Esophagus squamous epithelium (tissue), 5 donors: ENCODE measurements around the gene C17orf67. TPM values are rescaled to one million over a fixed set of nuclear protein-coding genes. Genes with fewer than 3 reads are reported as not detected.

Source experiments
- DNase-seq: peaks from one replicate; lab custom pipeline; 2025; lab: John Stamatoyannopoulos, UW
- H3K27ac ChIP-seq, 4 donors: fragments of 200-600 bp; sonication (generic); one replicate each; pipeline ENCODE4 v1.5.1; 2016 to 2019; ENCODE audit warnings: mild to moderate bottlenecking in 1 of 4
- H3K27me3 ChIP-seq, 4 donors: fragments of 200-600 bp; sonication (generic); 1 replicate in 3 of 4; 2 replicates in 1 of 4; pipeline versions ENCODE4 v1.5.1 to v1.6.0; 2017 to 2021; ENCODE audit warnings: antibody characterized with exemption in 1 of 4
- H3K36me3 ChIP-seq, 3 donors: fragments of 200-600 bp; sonication (generic); one replicate each; pipeline ENCODE4 v1.5.1; 2016 to 2019
- H3K4me1 ChIP-seq, 3 donors: fragments of 200-600 bp; sonication (generic); one replicate each; pipeline ENCODE4 v1.5.1; 2017 to 2019
- H3K4me3 ChIP-seq, 4 donors: fragments of 200-600 bp; sonication (generic); 1 replicate in 3 of 4; 2 replicates in 1 of 4; pipeline ENCODE4 v1.5.1; 2016 to 2019; ENCODE audit warnings: mild to moderate bottlenecking in 2 of 4, moderate library complexity in 1 of 4
- H3K9me3 ChIP-seq, 3 donors: fragments of 200-600 bp; sonication (generic); one replicate each; pipeline ENCODE4 v1.5.1; 2016 to 2019
- POLR2A ChIP-seq, 4 donors: fragments of 450-650 bp; IDR thresholded peaks; one replicate each; pipeline ENCODE4 v1.6.1; 2017; ENCODE audit warnings: antibody characterized with exemption in 4 of 4, mild to moderate bottlenecking in 4 of 4, moderate library complexity in 3 of 4
- WGBS, 2 donors: methylation state at CpG; one replicate each; pipeline ENCODE4 v1.1.5; 2018; 5-methylcytosine and 5-hydroxymethylcytosine counted together
- intact Hi-C: fragments of 100-400 bp; cut with DNase I; formaldehyde crosslinking; loops from one replicate; pipeline ENCODE4 v1.15.0; 2022
- total RNA-seq, 4 donors: library from RNA; depleted of rRNA; stranded (reverse); fragments of >200 nt; gene quantifications; one replicate each; pipeline ENCODE4 v1.1.0, GENCODE V29; 2016
- TF ChIP-seq, protein P1 (sequence below), 6 experiments: fragments of 450-650 bp in 4 of 6; fragments of 200-600 bp in 2 of 6; sonication (generic) in 2 of 6; IDR thresholded peaks; one replicate each; pipeline ENCODE4 v1.5.1; 2016 to 2019; ENCODE audit warnings: antibody characterized with exemption in 6 of 6, mild to moderate bottlenecking in 4 of 6, moderate library complexity in 4 of 6
- donor health status: DM: yes; HTN: yes; CAD: no.

C17orf67 gene
- total RNA-seq, 4 donors from 2014 or later, result 0.27 to 1.7 (median 0.53) TPM

DNA sequence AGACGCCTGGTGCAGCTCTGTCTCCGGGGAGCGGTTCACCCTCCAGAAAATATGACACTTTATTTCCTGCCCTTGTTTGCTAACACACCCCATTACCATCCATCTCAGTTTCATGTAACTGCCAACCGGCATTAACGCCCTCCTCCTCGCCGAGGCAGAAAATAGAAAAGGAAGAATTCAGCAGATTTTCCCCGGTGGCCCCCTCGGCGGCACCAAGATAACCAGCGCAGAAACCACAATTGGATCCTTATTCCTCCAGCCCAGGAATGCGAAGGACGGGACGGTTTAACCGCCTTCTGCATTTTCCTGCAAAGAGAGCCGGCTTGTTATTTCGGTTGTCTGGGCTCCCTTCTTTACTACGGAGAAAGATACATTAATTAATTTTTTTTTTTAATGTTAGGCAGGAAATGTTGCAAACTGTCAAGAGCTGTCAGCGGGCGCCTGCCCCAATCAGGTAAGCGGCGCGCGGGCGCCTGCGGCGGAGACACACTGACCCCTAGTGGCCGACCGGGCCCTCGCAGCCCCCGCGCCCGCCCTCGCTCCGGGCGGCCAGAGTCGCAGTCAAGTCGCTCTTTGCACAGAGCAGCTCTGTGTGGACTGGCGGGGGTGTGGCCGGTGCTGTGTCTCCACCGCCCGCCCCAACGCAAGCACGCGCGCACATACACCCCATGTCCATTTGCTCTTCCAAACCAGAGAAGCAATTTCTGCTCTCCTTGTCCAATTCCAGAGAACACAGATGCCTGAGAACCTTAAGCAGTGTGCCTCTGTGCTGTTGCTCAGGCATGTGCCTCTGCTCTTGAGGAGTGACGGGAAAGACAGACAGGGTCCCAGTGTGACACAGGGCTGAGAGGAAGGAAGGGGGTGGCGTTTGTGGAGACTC, 53.6 kb downstream of the C17orf67 start:
- Histone ChIP-seq H3K4me1 (peaks cover 4 to 18% (median 8%) of the 10 kb centered on the region in 3 donors), H3K27me3 (peaks cover 0 to 44% (median 0%) of the 10 kb centered on the region in 4 donors), H3K36me3 (no peaks in the 10 kb centered on the region), H3K4me3 (peak overlapping the region in 3 of 4 donors; percentile 28 to 55 (median 38)), H3K9me3 (no peaks in the 10 kb centered on the region), H3K27ac (no peak overlapping the region)
- intact Hi-C loops, result loop anchor here (5.0 kb wide), 1 partner anchor 188 kb away; the partner anchor contains the start of gene NOG
- 1 to 2% methylated on average over 21 to 34 of the region's 48 CpGs for WGBS, 2 donors
- TF ChIP-seq, protein P1, sequence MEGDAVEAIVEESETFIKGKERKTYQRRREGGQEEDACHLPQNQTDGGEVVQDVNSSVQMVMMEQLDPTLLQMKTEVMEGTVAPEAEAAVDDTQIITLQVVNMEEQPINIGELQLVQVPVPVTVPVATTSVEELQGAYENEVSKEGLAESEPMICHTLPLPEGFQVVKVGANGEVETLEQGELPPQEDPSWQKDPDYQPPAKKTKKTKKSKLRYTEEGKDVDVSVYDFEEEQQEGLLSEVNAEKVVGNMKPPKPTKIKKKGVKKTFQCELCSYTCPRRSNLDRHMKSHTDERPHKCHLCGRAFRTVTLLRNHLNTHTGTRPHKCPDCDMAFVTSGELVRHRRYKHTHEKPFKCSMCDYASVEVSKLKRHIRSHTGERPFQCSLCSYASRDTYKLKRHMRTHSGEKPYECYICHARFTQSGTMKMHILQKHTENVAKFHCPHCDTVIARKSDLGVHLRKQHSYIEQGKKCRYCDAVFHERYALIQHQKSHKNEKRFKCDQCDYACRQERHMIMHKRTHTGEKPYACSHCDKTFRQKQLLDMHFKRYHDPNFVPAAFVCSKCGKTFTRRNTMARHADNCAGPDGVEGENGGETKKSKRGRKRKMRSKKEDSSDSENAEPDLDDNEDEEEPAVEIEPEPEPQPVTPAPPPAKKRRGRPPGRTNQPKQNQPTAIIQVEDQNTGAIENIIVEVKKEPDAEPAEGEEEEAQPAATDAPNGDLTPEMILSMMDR (IDR thresholded peaks at IDR 0.05), result peak; percentile 91 to 98 (median 96)
- no peak for TF ChIP-seq POLR2A (IDR thresholded peaks at IDR 0.05)
- DNase-seq, result no peak

DNA sequence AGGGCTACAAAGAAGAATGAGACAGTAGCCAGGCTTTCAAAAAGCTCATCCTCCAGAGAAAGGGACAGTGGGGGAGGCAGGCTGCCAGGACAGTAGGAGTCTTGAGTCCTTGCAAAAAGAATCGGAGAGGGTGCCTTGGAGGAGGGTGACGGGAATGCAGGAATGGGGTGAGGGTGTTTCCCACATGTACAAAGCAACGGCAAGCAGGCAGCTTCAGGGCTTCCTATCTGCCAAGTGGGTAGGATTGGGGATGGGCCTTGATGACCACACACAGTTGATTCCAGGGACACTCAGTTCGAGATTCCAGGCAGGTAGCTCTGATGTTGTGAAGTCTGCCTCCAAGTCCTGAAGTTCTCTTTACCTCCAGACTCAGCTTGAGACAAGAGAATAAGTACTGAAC, 54.4 kb downstream of the C17orf67 start:
- WGBS, 2 donors, result 40 to 57% methylated on average over 4 of the region's 4 CpGs
- H3K36me3 ChIP-seq, result no peaks in the 10 kb centered on the region
- H3K27ac ChIP-seq, result no peak overlapping the region
- DNase-seq, result no peak
- H3K4me1 ChIP-seq, result peaks cover 4 to 14% (median 8%) of the 10 kb centered on the region in 3 donors
- H3K9me3 ChIP-seq, result no peaks in the 10 kb centered on the region
- no peak overlapping the region for H3K4me3 ChIP-seq
- TF ChIP-seq POLR2A (IDR thresholded peaks at IDR 0.05), result no peak
- TF ChIP-seq, protein P1 (IDR thresholded peaks at IDR 0.05), result no peak
- intact Hi-C loops, result no loop called here
- H3K27me3 ChIP-seq, result peaks cover 0 to 44% (median 0%) of the 10 kb centered on the region in 4 donors

DNA sequence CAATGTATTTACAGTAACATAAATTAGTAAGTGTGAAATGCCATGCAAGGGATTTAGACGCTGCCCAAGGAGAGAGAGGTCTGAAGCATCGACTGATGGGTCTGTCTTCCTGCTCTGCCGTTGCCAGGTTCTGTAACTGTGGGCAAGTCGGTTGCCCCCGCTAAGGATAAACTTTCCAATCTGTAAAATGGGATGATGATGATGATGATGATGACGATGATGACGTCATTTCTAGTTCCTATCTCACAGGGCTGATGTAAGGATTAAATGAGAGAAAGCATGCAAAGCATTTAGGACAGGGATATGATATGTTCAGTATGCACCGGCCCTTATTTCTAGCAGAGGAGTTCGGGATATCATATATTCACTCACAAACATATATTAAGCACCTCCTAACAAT, 54.8 kb downstream of the C17orf67 start:
- intact Hi-C loops, result no loop called here
- Histone ChIP-seq H3K27ac (no peak overlapping the region), H3K4me3 (no peak overlapping the region), H3K4me1 (peaks cover 4 to 14% (median 8%) of the 10 kb centered on the region in 3 donors), H3K36me3 (no peaks in the 10 kb centered on the region), H3K27me3 (peaks cover 0 to 44% (median 0%) of the 10 kb centered on the region in 4 donors), H3K9me3 (no peaks in the 10 kb centered on the region)
- TF ChIP-seq, protein P1 (IDR thresholded peaks at IDR 0.05), result no peak
- no peak for TF ChIP-seq POLR2A (IDR thresholded peaks at IDR 0.05)
- 84 to 93% methylated on average over 9 of the region's 9 CpGs for WGBS, 2 donors
- no peak for DNase-seq

GRCh38 chr17:56777859-56778258, 55.9 kb downstream of the C17orf67 start:
- intact Hi-C loops, result no loop called here
- peaks cover 4 to 14% (median 8%) of the 10 kb centered on the region in 3 donors for H3K4me1 ChIP-seq
- no peak overlapping the region for H3K27ac ChIP-seq
- TF ChIP-seq, protein P1 (IDR thresholded peaks at IDR 0.05), result no peak
- no peaks in the 10 kb centered on the region for H3K36me3 ChIP-seq
- H3K9me3 ChIP-seq, result no peaks in the 10 kb centered on the region
- DNase-seq, result no peak
- H3K4me3 ChIP-seq, result no peak overlapping the region
- peaks cover 0 to 47% (median 0%) of the 10 kb centered on the region in 4 donors for H3K27me3 ChIP-seq
- WGBS, 2 donors, result 75 to 84% methylated on average over 5 to 7 of the region's 7 CpGs

DNA sequence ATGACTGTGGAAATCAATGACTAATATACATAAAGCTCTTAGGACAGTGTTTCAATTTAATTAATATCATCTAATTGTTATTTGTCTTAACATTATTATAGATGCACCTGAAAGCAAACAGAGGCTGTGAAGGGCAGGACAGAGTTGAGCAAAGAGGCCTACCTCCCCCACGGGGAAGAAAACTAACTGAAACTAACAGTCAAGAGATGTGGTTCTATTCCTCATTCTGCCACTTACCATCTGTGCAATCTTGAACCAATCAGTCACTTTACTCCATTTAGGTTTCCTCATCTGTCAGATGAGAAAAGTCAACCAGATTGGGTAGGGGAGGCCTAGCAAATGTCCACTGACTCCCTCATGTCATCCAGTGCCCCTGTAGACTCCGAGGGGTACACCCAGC, 59.1 kb downstream of the C17orf67 start:
- no peak for DNase-seq
- Histone ChIP-seq H3K4me1 (peaks cover under 1 to 3% (median 1%) of the 10 kb centered on the region in 3 donors), H3K36me3 (no peaks in the 10 kb centered on the region), H3K4me3 (no peak overlapping the region), H3K27ac (no peak overlapping the region), H3K27me3 (peaks cover 0 to 39% (median 0%) of the 10 kb centered on the region in 4 donors), H3K9me3 (no peaks in the 10 kb centered on the region)
- TF ChIP-seq, protein P1 (IDR thresholded peaks at IDR 0.05), result no peak
- TF ChIP-seq POLR2A (IDR thresholded peaks at IDR 0.05), result no peak
- 59 to 68% methylated on average over 2 of the region's 2 CpGs for WGBS, 2 donors
- intact Hi-C loops, result no loop called here
